Measurements from ENCODE around the gene FILIP1L. TPM values are rescaled to one million over a fixed set of nuclear protein-coding genes. Genes with fewer than 3 reads are reported as not detected.

FILIP1L gene
- total and polyA plus RNA-seq, 2 of the 13 experiments (the other 11 are each of a cell fraction or from before 2014, with no cell fraction given): 8.1 to 187 TPM

DNA sequence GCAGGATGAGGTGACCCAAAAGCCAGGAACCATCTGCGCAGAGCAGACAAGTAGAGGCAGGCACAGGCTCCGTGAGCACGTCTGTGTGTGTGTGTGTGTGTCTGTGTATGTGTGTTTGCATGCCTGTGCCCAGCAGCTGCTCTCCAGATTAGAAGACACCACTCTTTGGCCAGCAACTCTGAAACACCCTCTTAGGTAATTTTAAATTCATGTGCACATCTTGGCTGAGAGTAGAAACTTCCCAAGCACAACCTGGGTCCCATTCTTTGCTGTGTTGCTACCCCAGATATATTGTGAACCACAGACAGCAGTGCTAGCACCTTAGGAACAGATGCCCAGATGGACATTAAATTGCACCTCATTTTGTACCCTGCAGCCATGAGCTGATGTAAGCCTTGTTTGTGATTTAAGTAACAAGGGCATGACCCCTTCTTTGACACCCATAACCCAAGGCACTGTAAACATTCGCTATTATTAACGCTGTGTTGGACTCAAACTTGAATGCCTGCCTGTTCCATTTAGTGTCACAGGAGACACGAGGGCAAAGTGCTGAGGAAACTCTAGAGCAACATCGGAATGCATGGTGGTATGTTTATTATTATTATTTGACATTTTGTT lies at the start of gene FILIP1L (continued):
- TF ChIP-seq RXRA (CRISPR knock-in tag; IDR thresholded peaks at IDR 0.05) (peak; percentile 44; the same call in 1 of the 2 replicates), EHMT2 (IDR thresholded peaks at IDR 0.05; ENCODE audit: borderline replicate concordance, low read depth, low read length) (0 out of 2 replicates have a peak, but pooled peaks have one; percentile 23), RBM22 (optimal IDR thresholded peaks at IDR 0.05; ENCODE audit: low read length) (no peak), ZNF644 (CRISPR knock-in tag; IDR thresholded peaks at IDR 0.05; ENCODE audit: low read depth) (peak; percentile 23; the same call in 1 of the 2 replicates), HDAC2 (CRISPR knock-in tag; IDR thresholded peaks at IDR 0.05) (peak; percentile 36; the same call in 1 of the 2 replicates), REPIN1 (CRISPR knock-in tag; IDR thresholded peaks at IDR 0.05; ENCODE audit: borderline replicate concordance, low read depth) (peak; percentile 45; the same call in 1 of the 2 replicates), NR2F2 (IDR thresholded peaks at IDR 0.05; ENCODE audit: borderline replicate concordance, low read depth) (peak; percentile 79), SOX13 (IDR thresholded peaks at IDR 0.05) (no peak), SOX13 (CRISPR knock-in tag; conservative IDR thresholded peaks at IDR 0.05 in 1 of 2, IDR thresholded peaks at IDR 0.05 in 1 of 2) (peak in 1 of 2 experiments; percentile 68; a peak in 2 of 4 replicates), ZNF292 (CRISPR knock-in tag; IDR thresholded peaks at IDR 0.05; ENCODE audit: borderline replicate concordance, low read depth) (peak; percentile 31; the same call in 1 of the 2 replicates), MBNL3 (CRISPR knock-in tag; conservative IDR thresholded peaks at IDR 0.05) (no peak), FOXA3 (CRISPR knock-in tag; IDR thresholded peaks at IDR 0.05) (peak; percentile 83), ZMYM4 (CRISPR knock-in tag; IDR thresholded peaks at IDR 0.05) (peak; percentile 85), SALL1 (CRISPR knock-in tag; IDR thresholded peaks at IDR 0.05) (peak; percentile 84), TEAD3 (CRISPR knock-in tag; optimal IDR thresholded peaks at IDR 0.05; ENCODE audit: borderline replicate concordance) (peak; percentile 73), MED1 (CRISPR knock-in tag; IDR thresholded peaks at IDR 0.05) (peak; percentile 81; the same call in 1 of the 2 replicates)
- TF ChIP-seq, protein P1, sequence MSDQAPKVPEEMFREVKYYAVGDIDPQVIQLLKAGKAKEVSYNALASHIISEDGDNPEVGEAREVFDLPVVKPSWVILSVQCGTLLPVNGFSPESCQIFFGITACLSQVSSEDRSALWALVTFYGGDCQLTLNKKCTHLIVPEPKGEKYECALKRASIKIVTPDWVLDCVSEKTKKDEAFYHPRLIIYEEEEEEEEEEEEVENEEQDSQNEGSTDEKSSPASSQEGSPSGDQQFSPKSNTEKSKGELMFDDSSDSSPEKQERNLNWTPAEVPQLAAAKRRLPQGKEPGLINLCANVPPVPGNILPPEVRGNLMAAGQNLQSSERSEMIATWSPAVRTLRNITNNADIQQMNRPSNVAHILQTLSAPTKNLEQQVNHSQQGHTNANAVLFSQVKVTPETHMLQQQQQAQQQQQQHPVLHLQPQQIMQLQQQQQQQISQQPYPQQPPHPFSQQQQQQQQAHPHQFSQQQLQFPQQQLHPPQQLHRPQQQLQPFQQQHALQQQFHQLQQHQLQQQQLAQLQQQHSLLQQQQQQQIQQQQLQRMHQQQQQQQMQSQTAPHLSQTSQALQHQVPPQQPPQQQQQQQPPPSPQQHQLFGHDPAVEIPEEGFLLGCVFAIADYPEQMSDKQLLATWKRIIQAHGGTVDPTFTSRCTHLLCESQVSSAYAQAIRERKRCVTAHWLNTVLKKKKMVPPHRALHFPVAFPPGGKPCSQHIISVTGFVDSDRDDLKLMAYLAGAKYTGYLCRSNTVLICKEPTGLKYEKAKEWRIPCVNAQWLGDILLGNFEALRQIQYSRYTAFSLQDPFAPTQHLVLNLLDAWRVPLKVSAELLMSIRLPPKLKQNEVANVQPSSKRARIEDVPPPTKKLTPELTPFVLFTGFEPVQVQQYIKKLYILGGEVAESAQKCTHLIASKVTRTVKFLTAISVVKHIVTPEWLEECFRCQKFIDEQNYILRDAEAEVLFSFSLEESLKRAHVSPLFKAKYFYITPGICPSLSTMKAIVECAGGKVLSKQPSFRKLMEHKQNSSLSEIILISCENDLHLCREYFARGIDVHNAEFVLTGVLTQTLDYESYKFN (CRISPR knock-in tag; conservative IDR thresholded peaks at IDR 0.05): peak; percentile 51
- TF ChIP-seq, protein P2, sequence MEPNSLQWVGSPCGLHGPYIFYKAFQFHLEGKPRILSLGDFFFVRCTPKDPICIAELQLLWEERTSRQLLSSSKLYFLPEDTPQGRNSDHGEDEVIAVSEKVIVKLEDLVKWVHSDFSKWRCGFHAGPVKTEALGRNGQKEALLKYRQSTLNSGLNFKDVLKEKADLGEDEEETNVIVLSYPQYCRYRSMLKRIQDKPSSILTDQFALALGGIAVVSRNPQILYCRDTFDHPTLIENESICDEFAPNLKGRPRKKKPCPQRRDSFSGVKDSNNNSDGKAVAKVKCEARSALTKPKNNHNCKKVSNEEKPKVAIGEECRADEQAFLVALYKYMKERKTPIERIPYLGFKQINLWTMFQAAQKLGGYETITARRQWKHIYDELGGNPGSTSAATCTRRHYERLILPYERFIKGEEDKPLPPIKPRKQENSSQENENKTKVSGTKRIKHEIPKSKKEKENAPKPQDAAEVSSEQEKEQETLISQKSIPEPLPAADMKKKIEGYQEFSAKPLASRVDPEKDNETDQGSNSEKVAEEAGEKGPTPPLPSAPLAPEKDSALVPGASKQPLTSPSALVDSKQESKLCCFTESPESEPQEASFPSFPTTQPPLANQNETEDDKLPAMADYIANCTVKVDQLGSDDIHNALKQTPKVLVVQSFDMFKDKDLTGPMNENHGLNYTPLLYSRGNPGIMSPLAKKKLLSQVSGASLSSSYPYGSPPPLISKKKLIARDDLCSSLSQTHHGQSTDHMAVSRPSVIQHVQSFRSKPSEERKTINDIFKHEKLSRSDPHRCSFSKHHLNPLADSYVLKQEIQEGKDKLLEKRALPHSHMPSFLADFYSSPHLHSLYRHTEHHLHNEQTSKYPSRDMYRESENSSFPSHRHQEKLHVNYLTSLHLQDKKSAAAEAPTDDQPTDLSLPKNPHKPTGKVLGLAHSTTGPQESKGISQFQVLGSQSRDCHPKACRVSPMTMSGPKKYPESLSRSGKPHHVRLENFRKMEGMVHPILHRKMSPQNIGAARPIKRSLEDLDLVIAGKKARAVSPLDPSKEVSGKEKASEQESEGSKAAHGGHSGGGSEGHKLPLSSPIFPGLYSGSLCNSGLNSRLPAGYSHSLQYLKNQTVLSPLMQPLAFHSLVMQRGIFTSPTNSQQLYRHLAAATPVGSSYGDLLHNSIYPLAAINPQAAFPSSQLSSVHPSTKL (CRISPR knock-in tag; IDR thresholded peaks at IDR 0.05): peak; percentile 86
- TF ChIP-seq, protein P3, sequence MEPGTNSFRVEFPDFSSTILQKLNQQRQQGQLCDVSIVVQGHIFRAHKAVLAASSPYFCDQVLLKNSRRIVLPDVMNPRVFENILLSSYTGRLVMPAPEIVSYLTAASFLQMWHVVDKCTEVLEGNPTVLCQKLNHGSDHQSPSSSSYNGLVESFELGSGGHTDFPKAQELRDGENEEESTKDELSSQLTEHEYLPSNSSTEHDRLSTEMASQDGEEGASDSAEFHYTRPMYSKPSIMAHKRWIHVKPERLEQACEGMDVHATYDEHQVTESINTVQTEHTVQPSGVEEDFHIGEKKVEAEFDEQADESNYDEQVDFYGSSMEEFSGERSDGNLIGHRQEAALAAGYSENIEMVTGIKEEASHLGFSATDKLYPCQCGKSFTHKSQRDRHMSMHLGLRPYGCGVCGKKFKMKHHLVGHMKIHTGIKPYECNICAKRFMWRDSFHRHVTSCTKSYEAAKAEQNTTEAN (CRISPR knock-in tag; conservative IDR thresholded peaks at IDR 0.05): no peak
- TF ChIP-seq, protein P4, sequence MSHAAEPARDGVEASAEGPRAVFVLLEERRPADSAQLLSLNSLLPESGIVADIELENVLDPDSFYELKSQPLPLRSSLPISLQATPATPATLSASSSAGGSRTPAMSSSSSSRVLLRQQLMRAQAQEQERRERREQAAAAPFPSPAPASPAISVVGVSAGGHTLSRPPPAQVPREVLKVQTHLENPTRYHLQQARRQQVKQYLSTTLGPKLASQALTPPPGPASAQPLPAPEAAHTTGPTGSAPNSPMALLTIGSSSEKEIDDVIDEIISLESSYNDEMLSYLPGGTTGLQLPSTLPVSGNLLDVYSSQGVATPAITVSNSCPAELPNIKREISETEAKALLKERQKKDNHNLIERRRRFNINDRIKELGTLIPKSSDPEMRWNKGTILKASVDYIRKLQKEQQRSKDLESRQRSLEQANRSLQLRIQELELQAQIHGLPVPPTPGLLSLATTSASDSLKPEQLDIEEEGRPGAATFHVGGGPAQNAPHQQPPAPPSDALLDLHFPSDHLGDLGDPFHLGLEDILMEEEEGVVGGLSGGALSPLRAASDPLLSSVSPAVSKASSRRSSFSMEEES (CRISPR knock-in tag; IDR thresholded peaks at IDR 0.05): peak; percentile 36; the same call in 1 of the 2 replicates

Data from HepG2 (cell line).